ENCODE data around the gene LIMS1. TPM values are rescaled to one million over a fixed set of nuclear protein-coding genes. Genes with fewer than 3 reads are reported as not detected.
"Not testable (repeated sequence)": the region's sequence is repeated elsewhere in the genome, so short reads cannot be mapped to it uniquely, and the experiment has no call there.

The LIMS1 gene
- total RNA-seq, 2 donors from 2014 or later: 59.8 to 65.2 TPM

DNA sequence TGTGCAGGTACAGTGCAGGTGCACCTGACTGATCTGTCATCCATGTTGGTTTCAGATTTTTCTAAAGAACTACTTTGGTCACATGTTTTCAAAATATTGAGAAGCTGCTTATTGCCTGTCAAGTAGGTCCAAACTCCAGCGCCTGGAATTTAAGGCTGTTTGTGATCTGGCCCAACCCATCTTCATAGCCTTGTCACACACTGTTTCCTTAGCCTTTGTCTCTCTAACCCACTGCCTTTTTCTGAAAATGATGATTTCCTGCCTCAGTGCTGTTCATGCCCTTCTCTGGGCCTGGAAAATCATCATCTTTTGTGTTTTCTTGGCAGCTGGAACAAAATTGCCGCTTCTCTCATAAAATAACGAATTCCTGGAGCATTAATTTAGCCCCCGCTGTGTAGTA is 7.2 kb downstream of the LIMS1 start:
- ATAC-seq (no peak), DNase-seq (no peak)
- intact Hi-C loops (cut with DNase I): loop anchor here in 1 of 2 donors (5.0 kb wide), 1 partner anchor 36 kb away; no protein-coding TSS in a partner anchor

DNA sequence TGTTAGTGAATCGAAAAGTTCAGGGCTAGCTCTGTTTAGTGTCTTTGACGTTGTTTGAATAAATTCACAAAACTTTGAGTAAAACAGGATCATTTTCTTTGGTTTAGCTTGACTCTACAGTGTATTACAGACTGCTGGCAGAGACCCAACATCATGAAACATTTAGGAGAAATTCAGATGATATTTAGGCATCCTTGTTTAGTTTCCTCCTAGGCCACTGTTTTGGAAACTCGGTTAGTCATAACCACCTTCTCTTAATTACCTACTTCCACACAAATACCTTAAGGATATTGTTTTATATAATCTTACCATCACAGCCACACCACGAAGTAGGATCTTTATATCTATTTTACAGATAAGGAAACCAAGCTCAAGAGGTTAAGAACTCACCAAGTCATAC is 7.8 kb downstream of the LIMS1 start:
- DNase-seq (no peak), ATAC-seq (peak; percentile 34 to 49)
- intact Hi-C loops (cut with DNase I): loop anchor here in 1 of 2 donors (5.0 kb wide), 1 partner anchor 35 kb away; no protein-coding TSS in a partner anchor

DNA sequence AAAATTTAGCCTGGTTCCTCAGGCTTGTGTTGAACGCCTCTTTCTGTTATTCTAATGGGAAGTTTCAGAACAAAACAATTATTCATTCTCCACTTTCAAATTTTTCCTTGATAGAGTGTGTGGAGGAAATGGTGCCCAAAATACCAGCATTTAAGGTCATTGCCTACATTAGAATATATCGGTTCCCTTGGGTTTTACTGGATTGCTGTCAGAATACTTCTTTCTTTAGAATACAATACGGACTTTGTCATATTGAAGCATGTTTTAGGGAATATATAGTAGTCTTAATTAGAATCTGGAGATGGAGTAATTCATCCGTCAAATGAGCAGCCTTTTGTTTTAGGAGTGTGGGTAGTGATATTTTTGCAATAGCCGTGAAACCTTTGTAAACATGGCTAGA is 13.3 kb downstream of the LIMS1 start:
- ATAC-seq (no peak), DNase-seq (no peak)
- intact Hi-C loops (cut with DNase I): no loop called here

DNA sequence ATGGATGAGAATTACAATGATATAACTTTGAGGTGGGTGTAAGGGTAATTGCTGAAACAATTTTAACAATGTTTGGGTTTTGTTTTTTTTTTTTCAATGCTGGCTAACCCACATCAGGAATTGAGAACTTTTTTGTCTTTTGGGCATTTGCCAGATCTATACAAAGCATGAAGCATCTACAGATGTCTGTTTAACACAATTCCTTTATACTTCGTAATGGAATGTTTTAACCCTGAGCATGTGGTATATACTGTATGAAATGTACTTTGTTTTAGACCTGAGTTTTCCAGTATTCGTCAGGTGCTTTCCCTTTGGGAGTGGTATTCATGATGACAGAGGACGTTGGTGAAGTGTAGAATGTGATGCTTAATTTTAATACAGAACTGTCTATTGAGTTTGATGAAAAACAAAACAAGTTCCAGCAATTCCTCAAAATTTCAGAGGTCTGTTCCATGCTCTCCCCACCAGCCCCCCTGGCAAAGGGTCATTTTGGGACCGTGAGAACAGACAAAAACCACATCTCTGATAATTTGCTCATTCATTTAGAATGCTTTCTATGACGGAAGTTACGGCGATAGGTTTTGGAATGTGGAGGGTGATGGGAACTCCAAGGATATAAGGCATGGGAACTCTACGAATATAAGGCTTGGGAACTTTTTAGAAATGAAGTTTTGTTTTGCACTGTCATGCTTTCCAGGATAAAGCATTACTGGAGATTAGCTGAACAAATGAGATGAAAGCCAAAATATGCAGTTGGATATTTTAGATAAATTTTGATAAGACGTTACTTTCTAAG is 14.1 kb downstream of the LIMS1 start:
- DNase-seq (no peak), ATAC-seq (no peak)
- intact Hi-C loops (cut with DNase I): no loop called here

GRCh38 chr2:108552566-108552965 is 18.3 kb downstream of the LIMS1 start:
- DNase-seq (no peak), ATAC-seq (no peak)
- intact Hi-C loops (cut with DNase I): no loop called here

DNA sequence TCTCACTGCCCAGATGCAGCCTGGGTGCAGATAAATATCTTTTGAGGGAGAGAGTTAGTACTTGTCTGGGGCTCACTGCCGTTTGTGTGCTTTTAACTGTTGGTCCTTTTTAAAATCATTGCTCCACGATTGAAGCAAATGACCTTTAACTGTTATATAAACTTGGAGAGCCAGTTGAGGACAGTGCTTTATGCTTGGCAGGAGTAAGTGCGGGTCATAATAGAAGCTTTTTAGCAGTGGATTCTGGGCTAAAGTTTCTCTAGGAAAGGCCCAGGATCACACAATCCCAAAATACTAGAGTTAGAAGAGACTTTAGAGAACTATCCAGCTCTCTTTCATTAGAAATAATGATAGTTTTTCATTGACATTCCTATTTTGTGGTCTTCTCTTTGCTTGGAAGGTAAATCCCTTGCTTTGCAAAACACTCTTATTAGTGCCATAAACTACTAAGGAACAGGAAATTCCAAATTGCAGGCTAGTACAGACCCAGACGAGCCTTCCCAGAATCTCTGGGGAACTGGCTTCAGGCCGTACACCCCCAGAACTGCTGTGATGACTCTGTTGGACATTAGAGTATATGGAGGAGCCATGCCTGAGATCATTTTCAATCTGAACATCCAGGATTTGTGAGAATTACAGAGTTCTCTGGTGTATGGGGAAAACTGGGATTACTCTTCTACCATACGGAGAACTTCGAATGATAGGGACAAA is 19.1 kb downstream of the LIMS1 start:
- ATAC-seq (peak; percentile 50 to 86), DNase-seq (no peak)
- intact Hi-C loops (cut with DNase I): no loop called here

DNA sequence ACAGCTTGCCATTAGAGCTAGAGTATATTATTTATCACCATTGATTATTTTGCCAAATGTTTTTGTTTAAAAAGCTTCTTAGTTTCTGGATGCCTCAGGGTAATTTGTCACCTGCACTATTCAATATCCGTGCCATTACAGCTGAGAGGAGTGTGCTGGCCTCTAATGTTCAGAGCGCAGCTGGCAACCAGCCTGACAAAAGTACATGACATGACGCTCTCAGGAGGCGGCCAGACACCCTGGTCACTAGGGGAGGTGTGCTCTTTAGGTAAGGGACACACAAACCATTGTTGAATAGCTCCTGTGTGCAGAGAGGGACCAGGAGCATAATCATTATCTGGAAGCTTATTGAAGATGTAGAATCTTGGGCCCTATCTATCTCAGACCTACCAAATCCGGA is 20.3 kb downstream of the LIMS1 start:
- peak; percentile 58 for DNase-seq
- intact Hi-C loops (cut with DNase I): no loop called here

DNA sequence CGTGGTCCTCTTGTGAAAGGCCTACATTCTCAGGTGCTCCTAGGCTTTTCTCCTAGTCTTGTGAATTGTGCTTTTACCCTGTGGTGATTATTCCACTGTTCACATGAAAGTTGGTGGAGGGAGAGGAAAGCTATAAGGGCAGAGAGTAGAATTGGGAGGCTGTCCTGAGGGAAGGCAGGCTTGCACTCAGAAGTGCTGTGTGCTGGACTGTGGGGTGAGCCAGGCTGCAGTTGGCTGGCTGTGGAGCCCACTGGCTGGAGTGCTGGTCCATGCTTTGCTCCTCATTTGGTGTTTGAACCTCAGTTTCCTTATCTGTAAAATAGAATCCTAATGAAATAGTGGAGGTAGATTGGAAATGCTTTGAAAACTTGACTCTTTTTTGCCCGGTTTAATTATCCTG is 21.3 kb downstream of the LIMS1 start:
- intact Hi-C loops (cut with DNase I): no loop called here
- no peak for DNase-seq
- ATAC-seq: peak; percentile 34 to 35

More for the DNA sequence above, 20.3 kb downstream of the LIMS1 start:
- ATAC-seq: peak; percentile 68 to 81

- intact Hi-C loops (cut with DNase I); ATAC-seq; DNase-seq: not testable (repeated sequence)
These were observed 22.3 kb downstream of the LIMS1 start for GRCh38 chr2:108556581-108556980.

DNA sequence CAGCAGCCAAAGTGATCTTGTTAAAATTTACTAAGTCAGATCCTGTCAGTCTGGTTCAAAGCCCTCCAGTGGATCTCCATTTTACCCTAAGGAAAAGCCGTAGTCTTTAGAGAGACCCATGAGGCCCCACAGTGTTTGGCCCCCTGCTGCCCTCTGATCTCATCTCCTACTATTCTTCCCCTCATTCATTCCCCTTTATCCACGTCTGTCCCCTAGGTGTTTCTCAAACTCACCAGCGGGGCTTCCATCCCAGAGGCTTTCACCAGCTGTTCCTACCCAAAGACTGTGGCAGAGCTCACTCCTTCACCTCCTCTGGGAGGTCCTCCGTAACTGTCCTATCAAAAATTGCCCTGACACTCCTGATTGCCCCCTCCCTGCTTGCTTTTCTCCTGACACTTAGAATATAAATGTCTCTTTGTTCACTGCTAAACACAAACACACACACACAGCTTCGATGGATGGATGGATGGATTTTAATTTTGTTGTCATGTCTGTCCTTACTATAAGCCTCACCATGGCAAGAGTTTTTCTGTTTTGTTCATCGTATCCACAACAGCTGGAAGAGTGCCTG is 26.1 kb downstream of the LIMS1 start:
- DNase-seq (no peak), ATAC-seq (peak in 1 of 2 donors; percentile 22)
- intact Hi-C loops (cut with DNase I): no loop called here

- intact Hi-C loops (cut with DNase I): no loop called here
- DNase-seq (no peak), ATAC-seq (peak; percentile 24 to 64)
These were observed 26.7 kb downstream of the LIMS1 start for GRCh38 chr2:108560895-108561530.

GRCh38 chr2:108562274-108562673 is 28.0 kb downstream of the LIMS1 start:
- DNase-seq (no peak), ATAC-seq (no peak)
- intact Hi-C loops (cut with DNase I): no loop called here

- no peak for DNase-seq
- intact Hi-C loops (cut with DNase I): no loop called here
- no peak for ATAC-seq
These were observed 30.2 kb downstream of the LIMS1 start for GRCh38 chr2:108564510-108564909.

DNA sequence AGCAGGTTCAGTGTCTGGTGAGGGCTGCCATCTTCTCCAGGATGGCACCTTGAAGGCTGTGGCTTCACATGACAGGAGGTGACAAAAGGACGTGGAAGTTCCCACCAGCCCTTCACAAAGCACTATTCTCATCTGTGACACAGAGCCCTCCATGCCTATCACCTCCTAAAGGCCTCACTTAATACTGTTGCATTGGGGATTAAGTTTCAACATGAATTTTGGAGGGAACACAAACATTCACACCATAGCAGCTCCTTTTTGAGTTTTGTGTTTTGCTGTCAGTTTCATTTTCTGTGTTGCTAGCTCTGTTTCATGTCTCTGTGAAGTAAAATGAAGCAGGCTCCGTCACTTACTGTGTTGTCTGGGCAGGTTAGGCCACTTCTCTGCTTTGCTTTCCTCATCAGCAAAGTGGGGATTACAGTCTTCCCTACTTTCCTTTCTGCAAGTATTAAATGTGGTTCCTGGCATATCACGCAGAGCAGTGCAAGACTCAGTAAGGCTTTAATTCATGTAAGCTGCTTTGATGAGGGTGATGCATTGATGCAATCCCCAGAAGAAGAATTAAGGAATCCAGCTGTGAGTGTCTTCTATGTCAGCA is 31.6 kb downstream of the LIMS1 start:
- DNase-seq (no peak), ATAC-seq (no peak)
- intact Hi-C loops (cut with DNase I): no loop called here

DNA sequence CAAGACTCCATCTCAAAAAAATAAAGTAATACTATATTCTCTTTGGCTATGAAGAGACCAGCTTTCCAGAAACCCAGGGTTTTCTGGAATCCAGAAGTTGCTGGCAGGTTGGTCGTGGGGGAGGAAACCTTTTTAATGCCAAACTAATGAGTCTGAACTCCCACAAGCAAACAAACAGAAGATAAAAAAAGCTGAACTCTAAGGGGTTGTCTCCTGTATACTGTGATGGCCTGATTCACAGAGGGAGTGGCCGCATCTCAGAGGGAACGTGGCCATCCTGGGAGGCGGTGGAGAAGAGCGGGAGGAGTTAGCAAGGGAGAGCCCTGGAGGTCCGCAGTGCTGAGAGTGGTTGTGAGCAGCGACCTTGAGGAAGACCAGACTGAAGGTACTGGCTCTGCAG is 36.1 kb downstream of the LIMS1 start:
- intact Hi-C loops (cut with DNase I): no loop called here
- ATAC-seq: peak; percentile 36 to 94
- DNase-seq: peak; percentile 35

- no peak for ATAC-seq
- no peak for DNase-seq
- intact Hi-C loops (cut with DNase I): no loop called here
These were observed 37.0 kb downstream of the LIMS1 start for GRCh38 chr2:108571286-108571685.

- intact Hi-C loops (cut with DNase I): no loop called here
- ATAC-seq (peak; percentile 57 to 69), DNase-seq (no peak)
These were observed 38.8 kb downstream of the LIMS1 start for GRCh38 chr2:108573061-108573460.

DNA sequence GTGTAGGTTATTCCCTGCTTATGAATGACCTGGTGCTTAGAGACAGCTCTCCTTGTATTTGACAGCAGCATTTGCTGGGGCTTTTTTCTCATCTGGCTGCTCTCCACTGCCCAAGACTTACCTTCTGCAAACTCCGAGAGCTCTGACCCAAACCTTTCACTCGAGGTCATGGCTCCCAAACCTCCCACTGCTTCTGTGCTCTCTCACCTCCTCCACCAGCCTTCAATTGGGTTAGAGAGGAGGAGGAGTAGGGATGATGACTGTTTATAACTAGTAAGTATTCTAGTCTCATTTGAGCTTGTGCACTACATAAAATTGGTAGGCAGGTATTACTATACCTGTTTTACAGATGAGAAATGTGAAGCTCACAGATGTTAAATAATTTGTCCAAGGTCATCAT is 40.1 kb downstream of the LIMS1 start:
- intact Hi-C loops (cut with DNase I): no loop called here
- ATAC-seq (peak in 1 of 2 donors; percentile 8), DNase-seq (no peak)
